Gastrocnemius medialis (tissue), 4 donors: ENCODE data around the gene ZBTB3.

Source experiments
- CTCF ChIP-seq, 5 experiments: fragments of 450-650 bp in 3 of 5; fragments of 200-600 bp in 2 of 5; sonication (generic) in 2 of 5; IDR thresholded peaks in 4 of 5; conservative IDR thresholded peaks in 1 of 5; 1 replicate in 4 of 5; 2 replicates in 1 of 5; pipeline ENCODE4 v1.5.1; 2016 to 2019; ENCODE audit warnings: antibody characterized with exemption in 5 of 5, mild to moderate bottlenecking in 3 of 5, moderate library complexity in 3 of 5
- POLR2A ChIP-seq, 2 donors: fragments of 450-650 bp; IDR thresholded peaks; one replicate each; pipeline ENCODE4 v1.6.1; 2017; ENCODE audit warnings: antibody characterized with exemption in 2 of 2, mild to moderate bottlenecking in 2 of 2, moderate library complexity in 2 of 2

- no peak for TF ChIP-seq CTCF (IDR thresholded peaks at IDR 0.05 in 4 of 5, conservative IDR thresholded peaks at IDR 0.05 in 1 of 5)
- TF ChIP-seq POLR2A (IDR thresholded peaks at IDR 0.05): no peak
These were observed 34.5 kb downstream of the ZBTB3 start for GRCh38 chr11:62719302-62719978.
